Stimulated activated CD4-positive, alpha-beta T cell treated with anti-CD3 and anti-CD28 coated beads, Interleukin-4, amount 100 ng/mL, for 48 hours (primary cell): ENCODE measurements around the gene CD38.
A peak's percentile ranks its signal among the peaks of the same experiment; 100 is the strongest.
"Not testable (repeated sequence)": the region's sequence is repeated elsewhere in the genome, so short reads cannot be mapped to it uniquely, and the experiment has no call there.

ENCODE experiments used
- DNase-seq, 2 donors: peaks; one replicate each; pipeline ENCODE4 v3.0.0-alpha.2; 2020; ENCODE audit warnings: low read depth in 2 of 2

The CD38 gene

DNA sequence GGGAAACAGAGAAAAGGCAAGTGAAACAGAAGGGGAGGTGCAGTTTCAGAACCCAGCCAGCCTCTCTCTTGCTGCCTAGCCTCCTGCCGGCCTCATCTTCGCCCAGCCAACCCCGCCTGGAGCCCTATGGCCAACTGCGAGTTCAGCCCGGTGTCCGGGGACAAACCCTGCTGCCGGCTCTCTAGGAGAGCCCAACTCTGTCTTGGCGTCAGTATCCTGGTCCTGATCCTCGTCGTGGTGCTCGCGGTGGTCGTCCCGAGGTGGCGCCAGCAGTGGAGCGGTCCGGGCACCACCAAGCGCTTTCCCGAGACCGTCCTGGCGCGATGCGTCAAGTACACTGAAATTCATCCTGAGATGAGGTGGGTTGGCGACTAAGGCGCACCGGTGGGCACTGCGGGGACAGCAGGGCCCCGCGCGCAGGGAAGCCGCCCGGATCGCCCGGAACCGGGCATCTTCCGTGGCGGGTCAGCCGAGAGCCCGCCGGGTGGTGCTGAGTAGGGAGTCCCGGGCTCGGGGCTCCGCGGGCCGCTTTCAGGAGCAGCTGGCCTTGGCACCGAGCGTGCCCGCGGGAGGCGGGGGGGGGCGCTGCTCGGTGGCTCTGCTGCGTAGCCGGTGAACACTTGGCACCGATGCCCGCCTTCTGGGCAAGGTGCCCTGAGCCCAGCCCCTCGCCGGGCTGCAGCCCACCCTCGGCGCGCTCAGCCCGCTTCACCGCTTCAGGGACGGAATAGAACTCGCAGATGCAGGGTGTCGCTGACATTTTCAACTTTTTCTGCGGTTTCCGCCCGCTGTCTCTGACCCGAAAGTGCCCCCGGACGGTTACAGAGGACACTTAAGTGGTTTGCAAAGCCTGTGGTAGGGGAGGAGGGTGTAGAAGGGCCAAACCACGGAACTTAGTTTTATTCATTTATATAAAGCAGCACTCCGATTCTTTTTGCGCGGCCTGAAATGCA is at the start of gene CD38:
TSS of gene CD38 (plus strand) at position 40 of the 953 bp plus-strand sequence. CDS start at position 127, 87 bp downstream.
- peak; percentile 22 to 47 for DNase-seq

GRCh38 chr4:15729910-15730533 is 48.1 kb upstream of the CD38 start:
- DNase-seq, result no peak

DNA sequence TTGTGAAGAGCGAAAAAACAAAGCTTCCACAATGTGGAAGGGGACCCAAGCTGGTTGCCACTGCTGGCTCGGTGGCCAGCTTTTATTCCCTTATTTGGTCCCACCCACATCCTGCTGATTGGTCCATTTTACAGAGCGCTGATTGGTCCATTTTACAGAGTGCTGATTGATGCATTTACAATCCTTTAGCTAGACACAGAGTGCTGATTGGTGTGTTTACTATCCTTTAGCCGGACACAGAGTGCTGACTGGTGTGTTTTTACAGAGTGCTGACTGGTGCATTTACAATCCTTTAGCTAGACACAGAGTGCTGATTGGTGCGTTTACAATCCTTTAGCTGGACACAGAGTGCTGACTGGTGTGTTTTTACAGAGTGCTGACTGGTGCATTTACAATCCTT is 45.1 kb upstream of the CD38 start:
- DNase-seq, result not testable (repeated sequence)

- no peak for DNase-seq
Measured at GRCh38 chr4:15735536-15735935, 42.6 kb upstream of the CD38 start.

GRCh38 chr4:15736514-15737050 is 41.5 kb upstream of the CD38 start:
- DNase-seq, result no peak

DNA sequence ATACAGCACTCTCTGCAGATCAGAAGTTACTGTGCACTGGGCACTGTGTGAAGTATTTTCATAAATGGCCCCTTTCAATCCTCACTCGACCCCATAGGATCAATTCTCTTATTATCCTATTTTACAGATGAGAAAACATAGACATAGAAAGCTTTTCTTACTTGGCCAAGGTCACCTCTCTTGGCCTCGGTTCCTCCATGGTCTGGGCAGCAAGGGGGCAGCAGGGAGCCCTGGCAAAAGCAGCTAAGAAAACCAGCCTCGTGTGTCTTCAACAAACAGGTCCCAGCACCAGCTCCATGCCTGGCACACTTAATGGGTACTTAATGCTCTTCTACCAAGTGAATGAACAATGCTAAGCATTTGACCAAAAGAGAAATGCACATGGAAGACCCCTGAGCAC is 40.9 kb upstream of the CD38 start:
- no peak for DNase-seq

- DNase-seq, result no peak
Measured at GRCh38 chr4:15738877-15739276, 39.3 kb upstream of the CD38 start.

DNA sequence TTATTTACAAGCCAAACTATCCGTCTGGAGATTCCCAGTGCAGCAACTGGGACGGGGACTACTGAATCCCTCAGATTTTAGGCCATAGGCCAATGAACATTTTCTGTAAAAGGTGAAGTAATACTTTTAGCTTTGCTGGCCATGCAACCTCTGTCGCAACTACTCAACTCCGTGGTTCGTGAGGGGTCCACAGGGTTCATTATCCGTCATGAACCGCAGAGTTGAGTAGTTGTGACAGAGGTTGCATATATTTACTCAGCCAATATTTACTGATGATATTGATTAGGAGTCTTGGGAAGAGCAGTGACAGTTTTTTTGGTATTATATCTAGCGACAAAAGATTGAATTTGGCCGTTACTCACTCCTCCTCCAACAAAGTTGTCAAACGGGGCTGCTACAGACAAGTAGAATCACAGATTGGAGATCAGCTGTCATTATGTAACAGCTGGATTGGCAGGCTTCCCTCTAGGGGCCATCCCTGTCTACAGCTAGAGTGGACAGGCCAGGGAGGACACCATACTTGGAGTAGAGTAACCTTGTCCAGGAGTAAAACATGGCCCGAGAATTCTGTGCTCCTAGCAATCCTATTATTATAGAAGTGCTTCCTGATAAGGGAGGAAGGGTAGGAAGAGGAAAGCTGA is 37.2 kb upstream of the CD38 start:
- DNase-seq, result no peak

GRCh38 chr4:15742083-15742582 is 36.0 kb upstream of the CD38 start:
- DNase-seq, result no peak

DNA sequence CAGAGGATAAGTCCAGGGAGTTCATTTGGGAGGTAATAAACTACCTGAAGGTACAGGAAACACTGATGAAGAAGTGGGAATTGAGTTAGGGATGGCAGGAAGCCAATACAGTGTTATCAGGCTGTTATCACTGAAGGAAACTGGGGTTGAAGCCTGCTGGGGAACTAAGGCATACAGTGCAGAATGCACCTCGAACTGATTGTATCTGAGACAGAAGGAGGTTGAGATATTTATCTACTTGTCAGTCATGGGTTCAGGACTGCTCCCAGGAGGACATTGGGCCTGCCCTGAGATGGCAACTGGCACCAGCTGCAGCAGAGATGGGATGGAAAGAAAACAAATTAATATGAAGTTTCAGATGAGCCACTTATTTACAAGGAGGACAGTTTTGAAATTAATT is 35.5 kb upstream of the CD38 start:
- DNase-seq, result no peak

DNA sequence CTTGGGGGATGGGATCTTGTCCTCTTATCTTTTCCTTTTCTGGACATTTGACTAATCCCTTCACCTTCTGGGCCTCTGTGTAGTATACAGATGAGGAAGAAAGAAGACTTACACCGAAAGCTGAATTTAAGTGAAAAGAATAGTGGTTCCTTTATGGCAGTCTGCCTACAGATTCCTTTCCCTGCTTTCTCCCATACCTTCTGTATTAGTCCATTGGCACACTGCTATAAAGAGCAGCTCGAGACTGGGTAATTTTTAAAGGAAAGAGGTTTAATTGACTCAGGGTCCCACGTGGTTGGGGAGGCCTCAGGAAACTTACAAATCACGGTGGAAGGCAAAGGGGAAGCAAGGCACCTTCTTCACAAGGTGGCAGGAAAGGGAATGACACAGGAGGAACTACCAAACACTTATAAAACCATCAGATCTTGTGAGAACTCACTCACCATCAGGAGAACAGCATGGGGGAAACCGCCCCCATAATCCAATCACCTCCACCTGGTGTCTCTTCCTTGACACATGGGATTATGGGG is 34.0 kb upstream of the CD38 start:
- no peak for DNase-seq

- DNase-seq, result no peak
Measured at GRCh38 chr4:15746110-15746509, 32.0 kb upstream of the CD38 start.

DNA sequence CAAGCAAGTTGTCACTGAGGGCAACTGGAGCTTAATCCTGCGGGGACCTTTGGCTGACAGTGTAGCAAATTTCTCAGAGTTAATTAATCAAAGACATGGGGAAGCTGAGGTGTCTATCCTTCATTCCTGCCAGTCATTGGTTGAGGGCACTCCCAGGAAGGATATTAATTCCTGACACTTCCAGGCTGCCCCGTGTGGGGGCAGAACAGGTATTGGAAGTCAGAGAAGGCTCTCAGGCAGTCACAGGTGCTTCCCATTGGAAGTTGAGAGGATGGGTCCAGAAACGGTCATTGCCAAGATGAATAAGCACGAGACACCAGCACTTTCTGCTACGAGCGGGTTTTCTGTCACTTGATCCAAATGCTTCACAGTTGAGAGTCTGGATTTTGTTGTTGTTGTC is 29.1 kb upstream of the CD38 start:
- no peak for DNase-seq

DNA sequence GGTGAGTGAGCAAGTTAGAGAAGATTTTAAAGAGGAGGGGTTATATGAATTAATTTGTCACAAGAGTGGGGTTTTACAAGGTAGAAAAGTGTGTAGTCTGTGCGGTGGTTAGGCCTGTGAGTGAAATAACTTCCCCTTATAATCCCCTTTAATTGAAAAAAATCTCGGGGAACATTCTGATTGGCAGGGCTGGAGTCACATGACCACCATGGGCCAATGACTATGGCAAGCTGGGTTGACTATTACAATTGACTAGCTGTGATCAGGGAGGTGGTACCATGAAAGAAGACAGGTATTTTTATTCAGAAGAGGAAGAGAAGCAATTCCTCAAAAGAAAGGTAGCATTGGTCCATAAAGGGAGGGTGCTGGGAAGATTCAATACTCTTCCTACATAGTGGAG is 27.0 kb upstream of the CD38 start:
- no peak for DNase-seq

DNA sequence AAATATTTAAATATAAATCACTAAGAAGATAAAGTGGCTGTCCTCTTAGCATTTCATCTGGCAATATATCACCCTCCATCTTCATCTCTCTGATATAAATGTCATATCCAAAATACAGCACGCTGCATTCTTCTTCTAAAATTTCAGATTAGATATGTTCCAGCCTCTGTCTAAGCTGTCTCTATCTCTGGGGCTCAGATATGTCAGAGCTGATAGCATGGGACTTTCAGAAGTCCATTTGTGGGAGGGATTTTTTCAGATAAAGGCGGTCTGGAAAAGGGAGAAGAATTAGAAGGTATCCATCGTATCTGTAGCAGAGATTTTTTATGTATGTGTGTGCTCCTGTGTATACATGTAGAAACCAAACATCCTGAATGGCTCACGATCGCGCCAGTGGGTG is 25.0 kb upstream of the CD38 start:
- DNase-seq, result no peak

DNA sequence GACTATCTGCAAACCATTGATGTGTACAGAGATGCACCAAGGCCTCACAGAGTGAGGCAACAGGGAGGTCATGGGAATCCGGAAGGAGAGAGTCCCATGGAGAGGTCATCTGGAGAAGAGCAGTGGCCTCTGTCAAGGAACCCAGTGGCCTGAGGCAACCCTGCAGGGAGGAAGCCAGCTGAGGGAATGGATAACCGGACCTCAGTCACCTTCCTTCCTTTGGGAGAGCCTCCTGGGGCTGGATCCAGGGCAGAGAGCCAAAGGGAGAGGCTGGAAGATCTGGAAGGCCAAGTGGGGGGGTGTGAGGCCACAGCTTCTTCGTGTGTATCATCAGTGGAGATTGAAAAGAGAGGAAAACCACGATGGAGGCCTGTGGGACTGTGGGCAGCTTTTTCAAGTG is 24.3 kb upstream of the CD38 start:
- DNase-seq, result no peak

DNA sequence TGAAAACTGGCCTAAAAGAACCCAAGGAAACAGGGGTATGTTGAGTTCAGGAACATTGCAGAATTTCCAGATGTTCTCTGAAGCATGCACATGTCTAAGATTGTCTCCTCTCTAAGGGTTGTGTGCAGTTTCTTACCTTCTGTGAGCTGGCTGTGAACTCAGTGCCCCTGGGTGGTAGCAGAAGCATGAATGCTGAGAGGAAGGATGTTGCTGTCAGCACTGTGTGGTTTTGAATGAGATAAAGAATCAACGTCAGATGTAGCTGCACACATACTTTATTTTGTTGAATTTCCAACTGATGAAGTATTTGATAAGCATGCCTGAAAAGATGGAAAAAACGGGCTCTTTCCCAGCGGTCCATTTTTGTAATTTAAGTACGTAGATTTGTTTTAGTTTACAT is 23.8 kb upstream of the CD38 start:
- no peak for DNase-seq

DNA sequence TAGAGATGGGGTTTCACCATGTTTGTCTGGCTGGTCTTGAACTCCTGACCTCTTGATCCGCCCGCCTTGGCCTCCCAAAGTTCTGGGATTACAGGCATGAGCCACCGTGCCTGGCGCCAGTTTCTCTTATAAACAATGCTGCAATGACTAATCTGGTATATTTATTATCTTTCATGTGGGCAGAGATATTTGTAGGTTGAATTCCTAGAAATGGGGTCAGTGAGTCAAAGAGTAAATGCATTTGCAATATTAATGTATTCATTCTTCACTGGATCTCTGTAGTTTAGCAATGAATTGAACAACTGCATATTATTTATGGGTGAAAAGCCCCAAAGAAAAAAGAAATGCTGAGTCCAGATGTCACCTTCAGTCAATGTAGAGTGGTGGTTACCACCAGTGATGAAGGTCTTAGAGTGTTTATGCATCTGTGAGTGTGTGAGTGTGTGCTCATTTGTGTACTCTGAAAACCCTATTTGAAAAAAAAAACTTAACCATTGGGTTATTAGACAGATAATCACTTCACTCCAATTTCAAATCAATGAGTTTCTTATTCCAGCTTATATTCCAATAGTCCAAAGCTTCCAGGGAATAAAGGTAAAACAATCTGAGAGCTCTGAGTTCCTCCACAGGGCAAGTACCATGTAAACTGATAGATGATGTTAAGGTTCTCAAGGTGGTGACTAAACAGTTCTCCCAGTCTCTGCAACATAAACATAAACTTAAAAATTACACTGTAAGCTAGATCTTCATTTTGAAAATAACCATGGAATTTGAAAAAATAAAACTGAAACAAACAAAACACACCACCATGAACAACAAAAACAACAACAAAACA is 22.6 kb upstream of the CD38 start:
- peak; percentile 42 to 50 for DNase-seq

- peak; percentile 61 to 70 for DNase-seq
Measured at GRCh38 chr4:15756361-15756861, 21.7 kb upstream of the CD38 start.

GRCh38 chr4:15757054-15757453 is 21.1 kb upstream of the CD38 start:
- DNase-seq, result no peak

DNA sequence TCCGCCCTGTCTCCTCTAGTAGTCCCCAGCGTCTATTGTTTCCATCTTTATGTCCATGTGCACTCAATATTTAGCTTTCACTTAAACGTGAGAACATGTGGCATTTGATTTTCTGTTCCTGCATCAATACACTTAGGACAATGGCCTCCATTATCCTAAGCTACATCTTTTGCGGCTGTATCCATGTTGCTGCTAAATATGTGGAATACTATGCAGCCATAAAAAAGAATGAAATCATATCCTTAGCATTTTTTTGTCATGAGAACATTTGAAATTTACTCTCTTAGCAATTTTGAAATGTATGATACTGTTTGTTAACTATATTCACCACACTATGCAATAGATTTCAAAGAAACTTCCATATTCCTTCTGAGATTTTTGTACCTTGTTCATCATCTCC is 19.8 kb upstream of the CD38 start:
- no peak for DNase-seq
